Measurements from ENCODE around the gene SLC2A8. TPM values are rescaled to one million over a fixed set of nuclear protein-coding genes. Genes with fewer than 3 reads are reported as not detected.

SLC2A8 gene
- total RNA-seq, 1 donor from 2014 or later: 21.5 TPM

GRCh38 chr9:127396253-127396807 lies 639 bp upstream of the SLC2A8 start:
- DNase-seq (ENCODE audit: low spot score): no peak
- Mint-ChIP-seq H3K4me1 (ENCODE audit: unreplicated experiment) (peaks cover 3% of the 10 kb centered on the region), H3K4me3 (ENCODE audit: unreplicated experiment) (peak overlapping the region; percentile 89), H3K27ac (ENCODE audit: unreplicated experiment) (peak overlapping the region; percentile 31), H3K9me3 (ENCODE audit: unreplicated experiment) (no peaks in the 10 kb centered on the region), H3K27me3 (ENCODE audit: unreplicated experiment) (peaks cover 6% of the 10 kb centered on the region), H3K36me3 (ENCODE audit: low read depth, unreplicated experiment) (no peaks in the 10 kb centered on the region)
- no peak for TF ChIP-seq CTCF (IDR thresholded peaks at IDR 0.05; ENCODE audit: unreplicated experiment)

GRCh38 chr9:127397646-127398274 lies 791 bp downstream of the SLC2A8 start:
- peaks cover 3% of the 10 kb centered on the region for H3K4me1 Mint-ChIP-seq (ENCODE audit: unreplicated experiment)
- H3K27ac Mint-ChIP-seq (ENCODE audit: unreplicated experiment): no peak overlapping the region
- peak overlapping the region; percentile 83 for H3K4me3 Mint-ChIP-seq (ENCODE audit: unreplicated experiment)
- no peaks in the 10 kb centered on the region for H3K36me3 Mint-ChIP-seq (ENCODE audit: low read depth, unreplicated experiment)
- peak; percentile 41 for DNase-seq (ENCODE audit: low spot score)
- H3K27me3 Mint-ChIP-seq (ENCODE audit: unreplicated experiment): peaks cover 6% of the 10 kb centered on the region
- TF ChIP-seq CTCF (IDR thresholded peaks at IDR 0.05; ENCODE audit: unreplicated experiment): no peak
- no peaks in the 10 kb centered on the region for H3K9me3 Mint-ChIP-seq (ENCODE audit: unreplicated experiment)

- no peak for DNase-seq (ENCODE audit: low spot score)
- H3K36me3 Mint-ChIP-seq (ENCODE audit: low read depth, unreplicated experiment): no peaks in the 10 kb centered on the region
- TF ChIP-seq CTCF (IDR thresholded peaks at IDR 0.05; ENCODE audit: unreplicated experiment): no peak
- no peak overlapping the region for H3K27ac Mint-ChIP-seq (ENCODE audit: unreplicated experiment)
- H3K27me3 Mint-ChIP-seq (ENCODE audit: unreplicated experiment): peaks cover 6% of the 10 kb centered on the region
- peak overlapping the region; percentile 83 for H3K4me3 Mint-ChIP-seq (ENCODE audit: unreplicated experiment)
- no peaks in the 10 kb centered on the region for H3K9me3 Mint-ChIP-seq (ENCODE audit: unreplicated experiment)
- peaks cover 3% of the 10 kb centered on the region for H3K4me1 Mint-ChIP-seq (ENCODE audit: unreplicated experiment)
These were observed 1.3 kb downstream of the SLC2A8 start for GRCh38 chr9:127398275-127398647.

- Mint-ChIP-seq H3K27ac (ENCODE audit: unreplicated experiment) (no peak overlapping the region), H3K4me3 (ENCODE audit: unreplicated experiment) (peak overlapping the region; percentile 83), H3K4me1 (ENCODE audit: unreplicated experiment) (peaks cover 3% of the 10 kb centered on the region), H3K27me3 (ENCODE audit: unreplicated experiment) (peaks cover 6% of the 10 kb centered on the region), H3K36me3 (ENCODE audit: low read depth, unreplicated experiment) (no peaks in the 10 kb centered on the region), H3K9me3 (ENCODE audit: unreplicated experiment) (no peaks in the 10 kb centered on the region)
- no peak for TF ChIP-seq CTCF (IDR thresholded peaks at IDR 0.05; ENCODE audit: unreplicated experiment)
- DNase-seq (ENCODE audit: low spot score): no peak
These were observed 1.9 kb downstream of the SLC2A8 start for GRCh38 chr9:127398715-127399400.

- no peak for TF ChIP-seq CTCF (IDR thresholded peaks at IDR 0.05; ENCODE audit: unreplicated experiment)
- Mint-ChIP-seq H3K27ac (ENCODE audit: unreplicated experiment) (no peak overlapping the region), H3K36me3 (ENCODE audit: low read depth, unreplicated experiment) (no peaks in the 10 kb centered on the region), H3K27me3 (ENCODE audit: unreplicated experiment) (peaks cover 6% of the 10 kb centered on the region), H3K4me1 (ENCODE audit: unreplicated experiment) (peaks cover 3% of the 10 kb centered on the region), H3K9me3 (ENCODE audit: unreplicated experiment) (no peaks in the 10 kb centered on the region), H3K4me3 (ENCODE audit: unreplicated experiment) (no peak overlapping the region)
- DNase-seq (ENCODE audit: low spot score): no peak
These were observed 2.8 kb downstream of the SLC2A8 start for GRCh38 chr9:127399736-127400269.
